DMS79 treated with DMSO at 0.1 percent for 48 hours (cell line): ENCODE data around the gene DPH3.

Source experiments
- DNase-seq: peaks from one replicate; lab custom pipeline; 2025; lab: John Stamatoyannopoulos, UW

Gene DPH3

DNA sequence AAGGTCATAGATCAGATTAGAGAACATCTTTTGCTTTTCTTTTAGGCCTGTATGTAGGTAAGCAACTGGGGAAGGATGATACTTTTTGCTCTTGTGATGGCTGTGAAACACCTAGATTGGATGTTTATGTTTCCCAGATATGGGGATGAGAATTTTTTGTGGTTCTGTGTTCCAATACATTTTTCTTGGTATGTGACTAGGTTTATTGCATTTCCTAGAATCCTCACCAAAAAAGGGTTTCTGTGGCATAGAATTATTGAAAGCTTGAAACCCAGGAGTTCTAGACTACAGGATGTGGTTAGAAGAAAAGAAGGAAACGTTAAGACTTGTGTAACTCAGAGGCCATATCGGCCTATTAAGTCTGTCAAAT, 26.1 kb upstream of the DPH3 start:
- no peak for DNase-seq

DNA sequence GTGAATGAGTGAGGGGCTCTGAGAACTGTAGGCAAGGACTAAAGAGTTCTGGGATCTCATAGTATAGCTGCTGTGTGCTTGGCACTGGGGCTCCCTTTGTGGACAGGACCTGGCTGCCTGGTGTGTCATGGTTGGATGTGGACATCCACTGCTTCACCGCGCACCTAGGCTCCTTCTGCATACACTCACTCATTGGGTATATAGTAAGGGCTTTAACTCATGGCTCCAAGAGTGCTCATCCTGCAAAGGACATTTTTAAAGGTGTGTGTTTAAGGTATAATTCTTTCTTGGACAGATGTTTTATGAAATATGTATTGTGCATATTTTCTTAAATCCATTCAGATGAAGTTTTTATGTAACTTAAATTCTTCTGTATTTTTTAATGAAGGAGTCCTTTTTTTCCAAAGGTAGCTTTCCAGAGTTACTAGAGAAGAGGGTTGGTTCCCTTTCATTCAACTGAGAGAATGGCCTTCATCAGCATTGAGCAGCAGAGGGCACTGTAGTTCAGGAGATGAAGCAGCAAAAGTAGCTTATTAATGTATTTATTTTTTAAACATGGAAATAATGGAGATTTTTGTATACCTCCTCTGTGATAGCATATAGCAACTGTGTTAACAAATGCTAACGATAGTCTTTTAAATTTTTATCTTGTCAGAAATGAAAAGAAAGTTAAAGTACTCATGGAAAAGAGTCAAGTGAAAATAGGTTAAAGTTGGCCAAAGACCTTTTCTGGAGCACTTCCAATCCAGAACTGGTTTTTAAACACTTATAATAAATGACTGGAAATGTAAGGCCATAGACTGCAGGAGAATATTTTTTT, 25.5 kb upstream of the DPH3 start:
- peak; percentile 30 for DNase-seq

DNA sequence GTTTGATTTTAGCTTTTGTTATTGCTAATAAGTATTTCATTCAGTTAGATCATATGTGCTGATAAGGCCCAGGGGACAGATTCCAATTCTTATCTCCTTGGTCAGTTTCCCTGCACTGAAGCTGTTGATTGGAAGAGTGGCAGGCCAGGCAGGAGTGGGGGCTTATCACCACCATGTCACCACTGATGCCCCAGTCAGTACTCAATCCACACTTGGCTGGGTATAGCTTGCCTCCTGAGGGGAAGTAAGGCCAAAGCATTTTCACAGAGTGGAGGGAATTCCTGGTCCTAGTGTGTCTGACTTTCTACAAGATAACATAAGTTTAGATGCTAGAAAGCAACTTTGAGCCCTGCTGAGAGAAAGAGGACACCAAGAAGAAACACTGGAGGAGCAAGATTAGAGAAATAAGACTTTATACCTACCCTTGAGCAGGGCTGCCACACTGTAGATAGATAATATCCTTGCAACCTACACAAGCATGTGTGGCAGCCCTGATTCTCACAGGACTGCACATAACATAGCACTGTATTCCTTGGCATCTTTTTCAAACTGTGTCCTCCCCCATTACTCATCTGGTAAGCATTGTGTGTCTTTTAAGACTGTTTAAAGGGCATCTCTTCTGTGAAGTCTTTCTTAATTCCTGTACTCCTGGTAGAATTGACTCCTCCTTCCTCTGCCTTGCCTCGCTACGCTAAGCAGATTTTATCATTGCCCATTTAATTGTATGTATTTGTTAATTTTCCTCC, 24.6 kb upstream of the DPH3 start:
- no peak for DNase-seq

DNA sequence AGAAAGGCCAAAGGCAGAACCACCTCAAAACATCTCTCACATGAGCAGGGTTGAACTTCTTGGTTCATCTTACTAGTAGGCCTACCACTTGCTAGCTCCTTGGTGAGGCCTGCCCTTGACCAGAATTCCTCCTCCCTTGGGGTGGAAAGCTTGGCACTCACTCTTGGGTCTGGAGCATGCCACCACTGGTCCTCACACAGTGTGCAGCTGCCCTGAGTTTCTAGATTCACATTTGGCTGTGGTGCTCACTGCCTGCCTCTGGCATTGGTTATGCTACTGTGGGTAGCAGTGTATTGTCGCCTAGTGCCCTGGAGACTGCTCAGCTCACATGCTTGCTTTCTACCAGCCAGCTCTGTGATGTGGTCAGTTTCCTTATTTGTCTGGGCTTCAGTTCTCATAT, 23.9 kb upstream of the DPH3 start:
- no peak for DNase-seq

DNA sequence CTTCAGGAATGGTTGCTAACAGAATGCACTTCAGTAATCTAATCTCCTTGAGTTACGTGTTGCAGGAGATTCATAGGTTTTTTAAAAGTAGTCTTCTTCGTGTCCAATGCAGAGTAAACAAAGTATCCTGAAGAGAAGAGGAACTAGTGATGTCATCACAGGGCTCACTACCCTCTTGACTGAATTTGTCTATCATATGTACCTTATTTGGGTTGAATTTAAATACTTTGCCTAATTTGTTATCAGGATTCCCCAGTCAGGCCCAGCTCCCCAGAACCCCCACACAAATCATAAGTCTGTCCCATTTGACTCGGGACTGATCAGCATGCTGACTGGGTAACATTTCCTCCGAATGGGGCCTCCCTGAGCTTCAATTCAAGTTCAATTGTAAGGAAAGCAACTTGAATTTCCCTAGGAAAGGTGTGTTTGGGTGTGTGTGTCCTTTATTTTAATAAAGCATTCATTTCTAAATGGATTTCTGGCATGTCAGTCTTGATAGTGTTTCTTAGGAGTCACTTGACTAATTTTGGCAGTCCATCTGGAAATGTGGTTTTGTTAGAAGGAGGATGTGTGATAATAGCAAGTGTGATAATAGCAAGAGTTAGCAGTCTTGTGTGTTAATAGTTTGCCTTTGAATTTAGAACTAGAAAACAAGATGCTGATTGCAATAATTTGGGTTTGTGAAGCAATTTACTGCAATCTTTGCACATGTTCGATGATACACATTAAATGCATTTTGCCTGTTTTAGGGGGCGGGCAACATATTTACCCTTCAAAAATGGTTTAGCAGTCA, 22.2 kb upstream of the DPH3 start:
- DNase-seq, result no peak

DNA sequence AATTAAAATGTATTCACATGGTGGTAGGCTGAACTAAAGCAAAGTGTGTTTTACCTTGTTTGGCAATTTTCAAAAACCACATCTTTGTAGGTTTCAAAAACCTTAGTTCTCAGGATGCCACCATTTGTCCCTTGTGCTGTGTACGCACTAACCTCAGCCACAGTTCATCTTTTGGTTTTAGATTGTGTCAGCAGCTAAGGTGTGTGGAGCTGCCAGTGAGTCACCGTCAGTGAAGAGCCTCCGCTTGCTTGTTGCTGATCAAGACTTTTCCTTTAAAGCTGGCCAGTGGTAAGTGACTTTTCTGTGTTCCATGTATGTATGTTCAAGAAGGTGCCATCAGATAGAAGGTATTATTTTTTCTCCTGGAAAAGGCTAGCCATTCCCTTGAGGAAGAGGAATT, 21.4 kb upstream of the DPH3 start:
- no peak for DNase-seq

DNA sequence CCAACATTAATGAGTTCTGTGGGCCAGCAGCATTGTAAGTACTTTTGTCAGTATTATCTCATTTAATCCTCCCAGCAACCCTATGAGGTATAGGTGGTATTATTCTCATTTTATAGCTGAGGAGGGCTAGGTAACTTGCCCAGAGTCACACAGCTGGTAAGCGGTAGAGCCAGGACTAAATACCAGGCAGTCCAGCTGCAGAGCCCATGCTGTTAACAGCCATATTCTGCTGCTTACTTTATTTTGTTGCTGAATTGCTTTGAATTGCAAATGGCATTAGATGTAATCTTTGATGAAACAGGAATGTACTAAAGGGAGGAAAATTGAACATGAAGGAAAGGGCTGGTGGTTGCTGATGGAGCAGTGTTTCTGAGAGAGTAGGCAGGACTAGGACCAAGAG, 19.9 kb upstream of the DPH3 start:
- no peak for DNase-seq

DNA sequence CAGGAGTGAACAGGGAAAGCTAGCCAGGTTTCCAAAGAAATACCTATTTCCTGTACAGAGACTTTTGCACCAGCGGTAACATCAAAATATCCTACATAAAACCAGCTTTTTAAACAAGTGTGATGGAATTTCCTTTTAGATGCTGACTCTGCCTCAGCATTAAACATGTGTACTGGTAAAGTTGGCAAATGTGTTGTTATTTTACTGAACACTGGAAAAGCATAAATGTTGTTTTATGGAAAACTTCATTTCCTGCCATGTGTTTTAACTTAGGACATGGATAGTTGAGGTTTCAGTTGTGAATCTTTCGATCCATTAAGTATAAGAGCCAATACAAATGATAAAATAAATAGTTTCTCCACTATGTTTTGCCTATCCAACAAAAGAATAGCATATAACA, 15.9 kb upstream of the DPH3 start:
- no peak for DNase-seq

DNA sequence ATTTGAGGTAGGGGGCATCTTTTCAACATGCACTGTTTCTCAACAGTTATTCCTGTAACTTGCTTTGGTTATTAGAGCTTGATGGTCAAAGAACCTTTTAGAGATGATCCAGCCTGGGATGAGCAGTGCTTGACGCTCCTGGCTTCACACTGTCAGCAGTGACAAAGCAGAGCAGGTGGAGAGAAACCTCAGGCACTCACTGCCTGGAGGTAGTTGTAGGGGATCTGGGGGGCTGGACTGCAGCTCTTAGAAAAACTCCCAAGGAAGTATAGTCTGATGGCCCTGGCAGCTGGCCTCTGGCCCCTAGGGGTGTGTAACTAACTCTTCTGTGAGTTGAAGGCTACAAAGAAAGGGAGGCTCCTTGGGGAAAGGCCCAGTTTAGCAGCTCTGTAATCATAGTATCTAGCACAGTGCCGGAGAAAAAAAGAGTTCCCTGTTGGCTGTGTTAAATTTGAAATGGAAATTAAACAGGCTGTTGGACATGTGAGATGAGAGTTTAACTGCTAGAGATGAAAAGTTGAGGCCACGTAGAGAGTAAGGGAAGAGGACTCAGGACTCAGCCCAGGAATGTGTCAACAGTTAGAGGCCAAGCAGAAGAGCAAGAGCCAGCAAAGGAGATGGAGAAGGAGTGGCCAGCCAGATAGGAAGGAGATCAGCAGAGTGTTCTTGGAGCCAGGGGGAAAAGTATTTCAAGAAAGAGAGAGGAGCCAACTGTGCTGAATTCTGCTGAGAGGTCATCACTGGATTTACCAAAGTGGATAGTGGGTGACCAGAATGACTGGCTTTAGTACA, 14.5 kb upstream of the DPH3 start:
- no peak for DNase-seq

DNA sequence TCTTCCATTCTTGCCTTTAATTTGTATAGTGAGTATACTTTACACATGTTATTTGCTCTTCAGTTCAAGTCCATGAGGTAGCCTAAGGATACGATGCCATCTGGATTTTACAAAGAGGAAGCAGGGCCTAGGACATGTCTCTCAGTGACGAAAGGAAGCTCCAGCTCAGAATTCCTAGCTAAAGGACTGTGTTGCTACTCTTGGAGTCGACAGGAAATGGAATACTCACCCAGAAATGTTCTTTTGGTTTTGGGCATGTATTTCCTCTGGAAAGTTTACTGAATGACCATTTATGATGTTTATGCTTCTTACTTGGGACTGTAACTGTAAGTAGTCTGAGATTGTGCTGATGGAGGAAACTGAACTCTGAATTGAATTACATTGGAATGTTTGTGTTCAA, 12.7 kb upstream of the DPH3 start:
- no peak for DNase-seq

DNA sequence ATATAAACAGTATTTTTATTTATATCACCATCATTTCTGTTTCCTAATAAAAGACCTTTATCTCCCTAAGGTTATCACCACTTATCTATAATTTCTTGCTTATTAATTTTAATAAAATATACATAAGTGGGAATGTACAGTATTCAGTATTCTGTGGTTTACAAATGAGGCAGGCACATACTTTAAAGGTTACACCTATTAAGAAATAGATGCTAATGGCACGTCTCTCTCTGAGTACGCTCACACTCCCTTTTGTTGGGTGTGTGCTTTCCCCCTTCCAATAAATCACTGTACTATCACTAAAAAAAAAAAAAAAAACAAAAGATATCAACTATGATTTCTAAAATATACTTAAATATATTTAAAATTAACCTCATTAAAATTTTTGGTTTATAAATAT, 9.1 kb upstream of the DPH3 start:
- no peak for DNase-seq

DNA sequence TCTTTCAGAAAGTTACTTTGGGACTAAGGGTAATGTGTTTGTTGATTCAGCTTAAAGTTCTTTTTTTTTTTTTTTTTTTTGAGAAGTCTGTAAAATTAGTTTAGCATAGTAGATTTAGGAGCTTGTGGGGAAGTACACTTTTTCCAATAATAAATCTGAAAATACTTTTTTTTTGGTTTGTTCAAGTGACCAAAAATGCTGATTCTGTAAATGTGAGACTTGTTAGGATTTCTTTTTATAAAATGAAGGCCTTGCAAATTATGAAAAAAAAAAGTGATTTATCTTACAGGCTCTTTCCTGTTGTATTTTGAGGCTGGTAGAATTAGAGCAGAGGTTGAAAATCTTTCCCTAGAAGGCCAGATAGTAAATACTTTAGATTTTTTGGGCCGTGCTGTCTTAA, 7.8 kb upstream of the DPH3 start:
- DNase-seq, result no peak

DNA sequence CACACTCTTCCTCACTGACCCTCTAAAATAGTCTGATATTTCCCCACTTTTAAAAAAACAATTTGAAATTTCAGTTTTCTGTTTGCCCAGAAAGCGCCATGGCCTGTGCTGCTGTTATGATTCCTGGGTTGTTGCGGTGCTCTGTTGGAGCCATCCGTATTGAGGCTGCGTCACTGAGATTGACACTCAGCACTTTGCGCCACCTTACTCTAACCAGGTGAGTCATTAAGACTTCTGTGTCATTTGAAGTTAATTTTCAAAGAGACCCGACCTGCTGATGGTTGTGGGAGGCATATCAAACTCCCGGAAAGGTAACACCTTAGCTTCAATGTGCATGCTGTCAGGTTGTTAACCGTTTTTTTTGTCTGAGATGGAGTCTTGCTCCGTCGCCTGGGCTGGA, 6.1 kb upstream of the DPH3 start:
- DNase-seq, result no peak

DNA sequence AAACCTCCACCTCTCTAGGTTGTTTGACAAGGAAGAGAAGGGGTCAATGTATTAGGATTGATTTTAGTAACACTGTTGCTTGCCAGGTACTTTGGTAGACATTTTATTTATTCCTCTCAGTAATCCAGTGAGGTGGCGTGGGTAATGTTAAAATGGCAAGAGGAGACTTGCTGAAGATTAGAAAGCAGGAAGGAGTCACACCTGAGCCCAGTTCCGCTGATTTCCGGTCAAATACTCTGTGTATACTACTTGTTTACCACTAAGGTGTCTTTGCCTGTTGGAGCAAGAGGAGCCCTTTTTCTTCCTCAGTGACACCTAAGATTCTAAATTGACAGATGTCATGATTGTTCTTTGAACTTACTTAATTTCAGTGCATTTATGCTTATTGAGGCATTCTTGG, 2.0 kb upstream of the DPH3 start:
- DNase-seq, result no peak

DNA sequence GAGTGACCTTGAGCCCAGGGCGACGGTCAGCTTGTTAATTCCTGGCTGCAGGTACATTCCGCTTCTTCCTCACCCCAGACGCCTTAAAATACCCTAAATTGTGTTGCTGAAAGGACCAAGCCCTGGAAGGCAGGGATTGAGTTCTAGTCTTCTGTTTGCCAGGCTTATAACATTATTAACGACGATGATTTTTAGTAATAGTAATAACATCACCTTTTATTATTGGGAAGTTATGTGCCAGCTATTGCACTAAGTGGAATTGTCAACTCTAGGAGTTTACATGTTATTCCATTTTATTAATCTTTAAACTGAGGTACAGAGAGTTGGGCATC, 678 bp upstream of the DPH3 start:
- DNase-seq, result no peak

DNA sequence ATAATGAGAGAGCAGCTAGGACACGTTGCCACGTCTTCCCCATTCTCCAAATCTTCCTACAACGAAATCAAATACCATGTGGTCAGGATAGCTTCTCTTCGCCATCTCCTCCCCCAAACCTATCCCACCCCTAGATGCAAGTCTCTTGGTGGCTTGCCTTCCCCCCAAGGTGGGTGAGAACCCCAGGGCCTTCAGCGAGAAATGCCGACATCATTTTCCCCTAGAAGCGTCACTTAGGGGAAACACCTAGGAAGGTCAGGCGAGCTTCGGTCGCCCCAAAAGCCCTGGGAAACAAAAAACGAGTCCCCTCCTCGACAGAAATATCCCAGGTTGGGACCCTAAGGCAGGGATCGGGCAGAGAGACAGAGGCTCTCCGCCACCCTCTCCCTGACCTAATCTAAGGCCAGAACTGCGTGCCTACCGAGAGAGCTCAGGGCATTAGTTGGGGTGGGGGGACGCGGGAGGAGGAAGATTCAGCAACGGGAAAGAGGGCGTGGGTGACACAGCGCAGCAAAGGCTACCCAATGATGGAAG, 502 bp downstream of the DPH3 start:
- DNase-seq, result no peak

DNA sequence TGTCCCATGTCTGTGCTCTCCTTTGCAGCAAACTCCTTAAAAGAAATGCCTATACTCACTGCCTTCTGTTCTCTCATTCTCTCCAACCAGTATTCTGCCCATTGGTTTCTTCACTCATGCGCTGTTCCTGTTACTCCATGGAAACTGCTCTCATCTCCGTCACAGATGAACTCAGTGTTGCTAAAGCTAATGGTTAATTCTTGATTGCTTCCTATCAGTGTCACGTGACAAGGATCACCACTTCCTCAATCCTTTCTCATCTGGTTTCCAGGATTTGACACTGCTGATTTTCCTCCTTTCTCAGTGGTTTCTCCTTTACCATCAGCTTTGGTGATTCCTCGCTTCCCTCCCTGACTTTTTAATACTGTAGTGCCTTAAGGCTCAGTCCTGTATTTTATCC, 2.6 kb downstream of the DPH3 start:
- DNase-seq, result no peak

DNA sequence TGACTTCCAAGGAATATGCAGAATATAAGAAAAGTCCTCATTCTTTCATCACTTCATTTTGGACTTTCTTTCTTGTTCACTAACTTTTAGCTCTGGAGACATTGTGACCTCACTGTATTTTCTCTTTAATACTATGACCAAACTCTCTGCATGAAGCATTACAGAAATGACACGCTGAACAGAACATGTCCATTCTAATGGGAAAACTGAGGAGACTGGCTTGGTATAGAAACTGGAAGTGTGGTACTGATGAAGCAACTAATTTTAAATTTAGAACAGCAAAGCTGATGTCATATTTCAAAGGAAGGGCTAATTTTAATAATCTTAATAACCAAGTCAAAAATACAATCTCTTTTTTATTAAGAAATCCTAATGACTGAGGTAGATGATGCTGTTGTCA, 4.7 kb downstream of the DPH3 start:
- no peak for DNase-seq

DNA sequence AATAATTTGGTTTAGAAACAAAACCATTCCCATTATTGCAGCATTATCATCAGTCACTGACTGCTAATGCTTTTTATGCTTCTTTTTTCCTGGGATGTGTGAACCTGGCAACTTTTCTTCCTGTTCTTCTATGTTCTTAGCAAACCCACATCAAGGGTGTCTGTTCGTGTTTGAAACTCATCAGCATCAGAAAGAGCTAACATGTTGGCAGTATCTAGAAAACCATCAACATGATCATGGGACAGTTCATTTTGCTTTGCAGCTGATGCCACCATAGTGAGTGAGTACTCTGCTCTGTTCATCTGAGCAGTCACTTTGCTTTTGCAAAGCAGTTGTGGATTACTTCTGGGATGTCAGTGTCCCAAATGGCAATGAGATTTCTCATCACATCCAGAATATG, 5.9 kb downstream of the DPH3 start:
- DNase-seq, result no peak

DNA sequence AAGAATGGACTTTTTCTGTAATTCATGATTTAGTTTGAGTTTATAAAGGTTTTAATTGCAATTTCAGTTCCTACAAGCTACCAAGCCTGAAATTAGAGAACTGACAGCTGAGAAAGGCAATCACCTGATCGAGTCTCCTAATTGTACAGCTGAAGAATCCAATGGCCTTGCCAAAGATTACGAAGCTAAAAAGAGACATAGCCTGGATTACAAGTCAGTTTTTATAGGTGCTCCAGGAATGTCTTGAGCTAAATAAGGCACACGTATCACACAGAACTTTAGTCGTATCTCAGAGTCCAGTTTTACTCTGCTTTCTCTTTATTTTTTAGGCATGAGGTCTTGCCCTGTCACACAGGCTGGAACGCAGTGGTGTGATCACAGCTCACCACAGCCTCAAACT, 6.6 kb downstream of the DPH3 start:
- DNase-seq, result no peak

DNA sequence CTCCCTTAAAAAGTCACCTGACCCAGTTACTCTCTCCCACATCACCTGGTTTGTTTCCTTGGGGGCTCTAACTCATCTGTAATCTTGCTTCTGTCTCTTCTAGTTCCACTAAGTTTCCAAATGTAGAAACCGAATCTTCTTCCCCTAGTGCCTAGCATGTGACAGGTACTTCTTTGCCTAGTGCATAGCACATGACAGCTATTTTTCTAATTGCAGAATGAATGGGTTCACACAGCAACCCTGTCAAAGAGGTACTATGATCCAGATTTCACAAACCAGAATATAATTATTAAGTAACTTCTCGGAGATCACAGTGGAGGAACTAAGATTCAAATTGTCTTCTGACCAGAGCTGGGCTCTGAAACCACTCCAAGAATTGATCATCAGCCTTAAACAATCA, 7.4 kb downstream of the DPH3 start:
- no peak for DNase-seq

DNA sequence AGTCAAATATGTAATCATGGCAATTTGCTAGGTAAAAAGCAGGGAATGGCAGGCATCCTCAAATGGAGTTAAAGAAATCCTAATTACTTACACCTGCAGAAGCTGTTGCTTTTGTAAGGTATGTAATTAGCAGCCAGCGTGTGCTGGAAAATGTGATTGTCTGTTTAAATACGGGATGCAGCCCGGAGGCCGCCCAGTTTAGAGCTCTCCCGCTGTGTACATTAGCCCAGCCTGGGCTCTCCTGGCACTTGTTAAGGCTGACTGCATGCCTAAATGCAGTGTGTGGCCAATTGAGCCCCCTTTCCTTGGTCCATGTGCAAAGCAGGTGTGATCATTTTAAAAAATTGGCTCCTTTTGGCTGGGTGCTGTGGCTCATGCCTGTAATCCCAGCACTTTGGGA, 9.0 kb downstream of the DPH3 start:
- DNase-seq, result no peak
